PC-3 (cell line): Measurements from ENCODE around the gene PPIL1. TPM values are rescaled to one million over a fixed set of nuclear protein-coding genes. Genes with fewer than 3 reads are reported as not detected.

Source experiments
- ATAC-seq: fragments of 200-7000 bp; cut with Tn5 transposase; 2 replicates; pipeline ENCODE4 v1.9.1; 2020; ENCODE audit warnings: mild to moderate bottlenecking, moderate library complexity
- BruUV-seq: library from RNA; stranded (reverse); fragments of 400-500 nt; replicated peaks from 2 replicates; lab custom pipeline; 2021; lab: Mats Ljungman, UMichigan
- CTCF ChIA-PET: fragments of 300-600 bp; sonication (Branson Sonifier 250); formaldehyde crosslinking; loops from one replicate; lab custom pipeline; 2022; ENCODE audit warnings: antibody characterized with exemption; lab: Charles Lee
- POLR2A ChIA-PET: fragments of 300-600 bp; sonication (Branson Sonifier 250); formaldehyde crosslinking; loops from one replicate; lab custom pipeline; 2022; ENCODE audit warnings: antibody characterized with exemption; ENCODE audit not compliant: unreplicated experiment; lab: Charles Lee
- DNase-seq: peaks from one replicate; pipeline ENCODE4 v3.0.0-alpha.2; 2015
- H2AFZ ChIP-seq: fragments of 300-600 bp; sonication (generic); 2 replicates; pipeline ENCODE4 v1.6.0; 2016; ENCODE audit warnings: antibody characterized with exemption, low read length
- H3F3A ChIP-seq: fragments of 300-600 bp; sonication (generic); one replicate; pipeline ENCODE4 v1.6.0; 2017; ENCODE audit warnings: antibody characterized with exemption, low read length, control low read depth, mild to moderate bottlenecking; ENCODE audit not compliant: unreplicated experiment
- H3K27ac ChIP-seq: fragments of 300-600 bp; sonication (generic); 2 replicates; pipeline ENCODE4 v1.5.1; 2016; ENCODE audit warnings: mild to moderate bottlenecking, low read length
- H3K27me3 ChIP-seq: fragments of 300-600 bp; sonication (generic); 2 replicates; pipeline ENCODE4 v1.6.1; 2016; ENCODE audit warnings: low read length, mixed read lengths
- H3K36me3 ChIP-seq: fragments of 300-600 bp; sonication (generic); 2 replicates; pipeline ENCODE4 v1.6.1; 2016; ENCODE audit warnings: low read depth, mixed run types, low read length, mixed read lengths
- H3K4me1 ChIP-seq: fragments of 300-600 bp; sonication (generic); 2 replicates; pipeline ENCODE4 v1.5.1; 2016; ENCODE audit warnings: low read length; ENCODE audit not compliant: insufficient read depth
- H3K4me2 ChIP-seq: fragments of 300-600 bp; sonication (generic); 2 replicates; pipeline ENCODE4 v1.6.0; 2016; ENCODE audit warnings: low read length
- H3K4me3 ChIP-seq: fragments of 300-600 bp; sonication (generic); 2 replicates; pipeline ENCODE4 v1.5.1; 2016; ENCODE audit warnings: mild to moderate bottlenecking, low read length, mixed read lengths
- H3K79me2 ChIP-seq: fragments of 300-600 bp; sonication (generic); 2 replicates; pipeline ENCODE4 v1.6.1; 2017; ENCODE audit warnings: low read length, mixed read lengths
- H3K9ac ChIP-seq: fragments of 300-600 bp; sonication (generic); 2 replicates; pipeline ENCODE4 v1.6.0; 2016; ENCODE audit warnings: mild to moderate bottlenecking, low read length
- H3K9me2 ChIP-seq: fragments of 300-600 bp; sonication (generic); replicated peaks from 2 replicates; pipeline ENCODE4 v1.6.1; 2016; ENCODE audit warnings: mixed run types, low read length, mixed read lengths
- H3K9me3 ChIP-seq: fragments of 300-600 bp; sonication (generic); 2 replicates; pipeline ENCODE4 v1.6.1; 2016; ENCODE audit warnings: low read length, mixed read lengths
- H4K20me1 ChIP-seq: fragments of 300-600 bp; sonication (generic); 2 replicates; pipeline ENCODE4 v1.6.1; 2016; ENCODE audit warnings: low read length, mixed read lengths
- CTCF ChIP-seq: fragments of 300-600 bp; sonication (generic); conservative IDR thresholded peaks from 2 replicates; pipeline ENCODE4 v1.5.1; 2017; ENCODE audit warnings: antibody characterized with exemption, low read depth, mild to moderate bottlenecking, low read length
- EZH2 ChIP-seq: fragments of 300-600 bp; sonication (generic); IDR thresholded peaks from one replicate; pipeline ENCODE4 v1.6.1; 2017; ENCODE audit warnings: antibody characterized with exemption, mild to moderate bottlenecking, low read length; ENCODE audit not compliant: unreplicated experiment
- EZH2phosphoT487 ChIP-seq: fragments of 300-600 bp; sonication (generic); IDR thresholded peaks from 2 replicates; pipeline ENCODE4 v1.6.1; 2018; ENCODE audit warnings: mild to moderate bottlenecking, antibody characterized with exemption, low read length, borderline replicate concordance
- intact Hi-C: fragments of 100-400 bp; cut with micrococcal nuclease; formaldehyde crosslinking; loops from 2 replicates; pipeline ENCODE4 v1.9.0; 2023
- total RNA-seq: library from RNA; depleted of rRNA; stranded (reverse); fragments of >200 nt; gene quantifications from 2 replicates; pipeline ENCODE4 v1.2.3, GENCODE V29; 2014

The PPIL1 gene
- total RNA-seq, 1 experiment from 2014 or later: 39.9 TPM

DNA sequence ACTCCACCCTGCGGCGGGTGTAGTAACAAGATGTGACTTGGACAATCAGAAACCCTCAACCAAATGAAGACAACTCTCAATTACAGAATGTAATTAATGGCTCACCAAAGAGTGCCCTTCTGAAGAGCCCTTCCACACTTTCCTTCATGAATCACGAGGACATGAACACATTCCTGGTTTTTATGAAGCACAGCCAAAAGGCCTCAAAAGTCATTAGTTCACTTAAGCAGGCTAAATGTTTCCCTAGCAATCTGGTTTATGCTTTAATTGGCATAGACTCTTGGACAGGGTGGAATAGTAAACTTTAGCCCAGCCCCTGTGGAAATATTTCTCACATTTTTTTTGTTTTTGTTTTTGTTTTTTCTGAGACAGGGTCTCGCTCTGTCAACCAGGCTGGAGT is 55.8 kb downstream of the PPIL1 start:
- Histone ChIP-seq H3K9me2 (no peaks in the 10 kb centered on the region), H3K4me3 (no peak overlapping the region), H3F3A (no peaks in the 10 kb centered on the region), H3K9me3 (no peaks in the 10 kb centered on the region), H3K27ac (no peak overlapping the region), H3K4me2 (no peak overlapping the region), H3K79me2 (no peaks in the 10 kb centered on the region), H4K20me1 (no peaks in the 10 kb centered on the region), H2AFZ (no peak overlapping the region), H3K36me3 (no peaks in the 10 kb centered on the region), H3K27me3 (no peaks in the 10 kb centered on the region), H3K4me1 (0 out of 2 replicates have a peak, but pooled peaks cover 3% of the 10 kb centered on the region), H3K9ac (no peak overlapping the region)
- POLR2A ChIA-PET: no interaction called here
- BruUV-seq: no TSS peak
- DNase-seq (no peak), ATAC-seq (no peak)
- intact Hi-C loops: no loop called here
- CTCF ChIA-PET: no interaction called here
- TF ChIP-seq EZH2 (no peak), EZH2phosphoT487 (no peak), CTCF (no peak)

DNA sequence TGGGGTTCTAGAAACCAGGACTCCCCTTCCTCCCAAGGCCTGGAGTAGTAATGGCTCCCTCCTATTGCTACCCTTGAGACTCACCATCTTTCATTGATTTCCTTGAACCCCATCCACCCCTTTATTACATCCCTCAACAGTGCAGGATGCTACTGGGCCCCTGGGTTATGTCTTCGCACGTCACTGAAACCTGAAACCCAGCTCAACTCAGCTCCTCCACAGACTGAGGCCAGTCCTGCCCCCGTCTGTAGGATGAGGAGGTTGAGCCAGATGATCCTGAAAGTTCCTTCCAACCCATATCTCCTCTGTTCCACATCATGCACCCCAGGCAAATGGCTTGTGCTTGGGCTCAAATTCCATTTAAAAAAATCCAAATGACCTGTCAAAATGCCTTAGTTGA is 56.8 kb downstream of the PPIL1 start:
- no peaks in the 10 kb centered on the region for H3K36me3 ChIP-seq
- intact Hi-C loops: no loop called here
- H3K9ac ChIP-seq: no peak overlapping the region
- no TSS peak for BruUV-seq
- H3K4me1 ChIP-seq: 0 out of 2 replicates have a peak, but pooled peaks cover 3% of the 10 kb centered on the region
- H3F3A ChIP-seq: no peaks in the 10 kb centered on the region
- no peak overlapping the region for H2AFZ ChIP-seq
- H3K79me2 ChIP-seq: no peaks in the 10 kb centered on the region
- H3K9me2 ChIP-seq: no peaks in the 10 kb centered on the region
- DNase-seq (no peak), ATAC-seq (no peak)
- no peaks in the 10 kb centered on the region for H4K20me1 ChIP-seq
- H3K27ac ChIP-seq: no peak overlapping the region
- H3K4me3 ChIP-seq: no peak overlapping the region
- H3K4me2 ChIP-seq: no peak overlapping the region
- no peaks in the 10 kb centered on the region for H3K27me3 ChIP-seq
- ChIA-PET CTCF (no interaction called here), POLR2A (no interaction called here)
- H3K9me3 ChIP-seq: no peaks in the 10 kb centered on the region
- TF ChIP-seq EZH2phosphoT487: no peak
- no peak for TF ChIP-seq CTCF
- no peak for TF ChIP-seq EZH2

GRCh38 chr6:36817176-36817817 is 57.3 kb downstream of the PPIL1 start:
- no TSS peak for BruUV-seq
- ATAC-seq: no peak
- Histone ChIP-seq H3K36me3 (no peaks in the 10 kb centered on the region), H3K9me3 (no peaks in the 10 kb centered on the region), H2AFZ (no peak overlapping the region), H3K27ac (no peak overlapping the region), H3K9ac (no peak overlapping the region), H4K20me1 (no peaks in the 10 kb centered on the region), H3F3A (no peaks in the 10 kb centered on the region), H3K9me2 (no peaks in the 10 kb centered on the region), H3K4me2 (no peak overlapping the region), H3K4me1 (0 out of 2 replicates have a peak, but pooled peaks cover 3% of the 10 kb centered on the region), H3K4me3 (no peak overlapping the region), H3K27me3 (no peaks in the 10 kb centered on the region), H3K79me2 (no peaks in the 10 kb centered on the region)
- TF ChIP-seq EZH2 (no peak), CTCF (no peak), EZH2phosphoT487 (no peak)
- CTCF ChIA-PET: no interaction called here
- DNase-seq: no peak
- POLR2A ChIA-PET: no interaction called here
- intact Hi-C loops: no loop called here
